Measurements from ENCODE around the gene GPM6B.

GPM6B gene

DNA sequence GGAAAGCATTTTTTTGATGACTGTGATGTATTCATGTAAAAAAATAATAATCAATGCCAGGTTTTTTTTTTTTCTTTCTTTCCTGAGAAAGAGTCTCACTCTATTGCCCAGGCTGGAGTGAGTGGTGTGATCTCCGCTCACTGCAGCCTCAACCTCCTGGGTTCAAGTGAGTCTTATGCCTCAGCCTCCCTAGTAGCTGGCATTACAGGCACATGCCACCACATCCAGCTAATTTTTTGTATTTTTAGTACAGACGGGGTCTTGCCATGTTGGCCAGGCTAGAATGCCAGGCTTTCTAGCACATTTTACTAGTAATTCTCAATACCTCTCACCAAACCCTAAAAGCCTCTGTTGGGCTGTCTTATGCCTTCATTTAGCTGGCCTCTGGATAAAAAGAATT is 25.7 kb downstream of the GPM6B start:
- no peak overlapping the region for H3K4me3 ChIP-seq (ENCODE audit: low read depth, low read length)
- TF ChIP-seq CTCF (IDR thresholded peaks at IDR 0.05; ENCODE audit: control insufficient read depth, extremely low read depth, insufficient read depth), result no peak
- no peak for DNase-seq (ENCODE audit: low read depth)

GRCh38 chrX:13790206-13791131 is 26.4 kb downstream of the GPM6B start:
- H3K4me3 ChIP-seq (ENCODE audit: low read depth, low read length), result no peak overlapping the region
- DNase-seq (ENCODE audit: low read depth), result no peak
- no peak for TF ChIP-seq CTCF (IDR thresholded peaks at IDR 0.05; ENCODE audit: control insufficient read depth, extremely low read depth, insufficient read depth)

- no peak overlapping the region for H3K4me3 ChIP-seq (ENCODE audit: low read depth, low read length)
- no peak for DNase-seq (ENCODE audit: low read depth)
- no peak for TF ChIP-seq CTCF (IDR thresholded peaks at IDR 0.05; ENCODE audit: control insufficient read depth, extremely low read depth, insufficient read depth)
These were observed 30.8 kb downstream of the GPM6B start for GRCh38 chrX:13786048-13786447.

- no peak for DNase-seq (ENCODE audit: low read depth)
- no peak overlapping the region for H3K4me3 ChIP-seq (ENCODE audit: low read depth, low read length)
- no peak for TF ChIP-seq CTCF (IDR thresholded peaks at IDR 0.05; ENCODE audit: control insufficient read depth, extremely low read depth, insufficient read depth)
These were observed 35.9 kb downstream of the GPM6B start for GRCh38 chrX:13780868-13781427.

DNA sequence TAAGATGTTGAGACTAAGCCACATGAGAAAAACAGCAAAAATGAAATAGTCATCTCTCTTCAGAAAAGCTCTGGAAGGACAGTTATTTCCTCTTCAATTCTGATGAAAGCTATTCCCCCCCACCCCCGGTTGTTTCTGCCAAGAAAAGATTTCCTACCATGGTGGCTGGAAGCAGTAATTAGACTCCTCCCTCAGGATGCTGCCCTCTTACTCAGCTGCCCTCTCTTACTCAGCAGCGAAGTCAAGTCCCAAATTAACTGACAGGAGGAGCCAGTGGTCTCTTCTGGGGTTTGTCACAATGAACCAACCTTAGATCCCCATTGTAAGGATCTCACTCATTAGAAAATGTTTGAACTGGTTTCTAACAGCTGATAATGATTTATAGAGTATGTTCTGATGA is 38.0 kb downstream of the GPM6B start:
- H3K4me3 ChIP-seq (ENCODE audit: low read depth, low read length), result no peak overlapping the region
- TF ChIP-seq CTCF (IDR thresholded peaks at IDR 0.05; ENCODE audit: control insufficient read depth, extremely low read depth, insufficient read depth), result no peak
- no peak for DNase-seq (ENCODE audit: low read depth)

GRCh38 chrX:13776387-13776786 is 40.5 kb downstream of the GPM6B start:
- H3K4me3 ChIP-seq (ENCODE audit: low read depth, low read length), result no peak overlapping the region
- no peak for TF ChIP-seq CTCF (IDR thresholded peaks at IDR 0.05; ENCODE audit: control insufficient read depth, extremely low read depth, insufficient read depth)

More at GRCh38 chrX:13776387-13776786, 40.5 kb downstream of the GPM6B start:
- no peak for DNase-seq (ENCODE audit: low read depth)
